H1 (cell line): ENCODE data around the gene LBR. TPM values are rescaled to one million over a fixed set of nuclear protein-coding genes. Genes with fewer than 3 reads are reported as not detected.
A peak's percentile ranks its signal among the peaks of the same experiment; 100 is the strongest.

Experiments
- CTCF ChIA-PET: fragments of 300-600 bp; sonication (Branson Sonifier 250); formaldehyde crosslinking; loops from one replicate; lab custom pipeline; 2021; ENCODE audit not compliant: partially characterized antibody; lab: Charles Lee
- POLR2A ChIA-PET: fragments of 300-600 bp; sonication (Branson Sonifier 250); formaldehyde crosslinking; loops from one replicate; lab custom pipeline; 2021; ENCODE audit warnings: inconsistent platforms; ENCODE audit not compliant: partially characterized antibody; lab: Charles Lee
- DNase-seq, 2 experiments: peaks; one replicate each; pipeline versions ENCODE4 v3.0.0 to v3.0.0-alpha.2; 2010 to 2022; ENCODE audit warnings: low spot score in 2 of 2, low read depth in 1 of 2, mixed read lengths in 1 of 2
- FAIRE-seq: peaks from 2 replicates; lab custom pipeline; 2011; peaks lifted over from hg19 to GRCh38; lab: Jason Lieb, UNC
- H2AFZ ChIP-seq: 2 replicates; pipeline ENCODE4 v1.8.1; 2012; ENCODE audit warnings: low read length, inconsistent platforms
- H2AK5ac ChIP-seq: 2 replicates; pipeline ENCODE4 v1.6.1; 2013; ENCODE audit warnings: low read depth, low read length
- H2BK120ac ChIP-seq: replicated peaks from 2 replicates; pipeline ENCODE3; 2013; ENCODE audit warnings: low read depth, low read length, inconsistent platforms
- H2BK12ac ChIP-seq: 2 replicates; pipeline ENCODE4 v1.6.1; 2013; ENCODE audit warnings: low read depth, low read length
- H2BK15ac ChIP-seq: 2 replicates; pipeline ENCODE4 v1.6.1; 2013; ENCODE audit warnings: low read length
- H2BK20ac ChIP-seq: 2 replicates; pipeline ENCODE4 v1.6.1; 2013; ENCODE audit warnings: low read length
- H2BK5ac ChIP-seq: 2 replicates; pipeline ENCODE4 v1.6.1; 2013; ENCODE audit warnings: low read depth, low read length
- H3K14ac ChIP-seq: 2 replicates; pipeline ENCODE4 v1.6.1; 2013; ENCODE audit warnings: inconsistent platforms; ENCODE audit not compliant: insufficient read length
- H3K18ac ChIP-seq: 2 replicates; pipeline ENCODE4 v1.6.1; 2013; ENCODE audit warnings: low read length; ENCODE audit errors: extremely low read depth
- H3K23ac ChIP-seq: 2 replicates; pipeline ENCODE4 v1.6.1; 2013; ENCODE audit warnings: inconsistent platforms; ENCODE audit not compliant: insufficient read length
- H3K23me2 ChIP-seq: 2 replicates; pipeline ENCODE4 v1.6.1; 2013; ENCODE audit warnings: low read depth, low read length
- H3K27ac ChIP-seq: 2 replicates; pipeline ENCODE4 v1.6.1; 2011; ENCODE audit warnings: low read depth, low read length, inconsistent platforms
- H3K27me3 ChIP-seq, 4 experiments: replicated peaks in 1 of 4; 1 replicate in 1 of 4; 2 replicates in 3 of 4; pipeline versions ENCODE4 v1.6.1 to v1.8.1; 2011 to 2013; ENCODE audit warnings: low read length in 3 of 4, mild to moderate bottlenecking in 3 of 4, inconsistent platforms in 2 of 4, mixed read lengths in 2 of 4, moderate library complexity in 1 of 4; ENCODE audit not compliant: control insufficient read depth in 3 of 4, insufficient read depth in 3 of 4; ENCODE audit errors: extremely low read depth in 1 of 4
- H3K36me3 ChIP-seq, 4 experiments: 2 replicates each; pipeline versions ENCODE4 v1.6.1 to v1.8.1; 2011 to 2013; ENCODE audit warnings: mild to moderate bottlenecking in 4 of 4, low read length in 3 of 4, moderate library complexity in 2 of 4, control low read depth in 1 of 4, inconsistent platforms in 1 of 4; ENCODE audit not compliant: insufficient read depth in 4 of 4, control insufficient read depth in 2 of 4
- H3K4ac ChIP-seq: replicated peaks from 2 replicates; pipeline ENCODE3; 2013; ENCODE audit warnings: low read length, low read depth, mixed read lengths, inconsistent platforms; ENCODE audit not compliant: insufficient read length
- H3K4me1 ChIP-seq, 4 experiments: replicated peaks in 1 of 4; 1 replicate in 1 of 4; 2 replicates in 3 of 4; pipeline versions ENCODE4 v1.6.1 to v1.8.1; 2011 to 2013; ENCODE audit warnings: low read length in 3 of 4, inconsistent platforms in 2 of 4, mixed read lengths in 1 of 4; ENCODE audit not compliant: insufficient read depth in 4 of 4, control insufficient read depth in 3 of 4
- H3K4me2 ChIP-seq, 2 experiments: 2 replicates each; pipeline versions ENCODE4 v1.6.1 to v1.8.1; 2011 to 2013; ENCODE audit warnings: low read depth in 2 of 2, low read length in 2 of 2, control low read depth in 1 of 2, inconsistent platforms in 1 of 2, mild to moderate bottlenecking in 1 of 2; ENCODE audit not compliant: insufficient read depth in 1 of 2
- H3K4me3 ChIP-seq, 4 experiments: fragments of 200-600, 300-600 bp in 1 of 4; sonication (generic), shearing (Covaris generic), sonication (Bioruptor Twin) in 1 of 4; 2 replicates each; pipeline versions ENCODE4 v1.5.1 to v1.8.1; 2011 to 2016; ENCODE audit warnings: low read length in 4 of 4, low read depth in 3 of 4, control low read depth in 2 of 4, inconsistent platforms in 2 of 4, mild to moderate bottlenecking in 2 of 4, mixed read lengths in 1 of 4, moderate library complexity in 1 of 4; ENCODE audit not compliant: insufficient read depth in 2 of 4; ENCODE audit errors: extremely low read depth in 1 of 4
- H3K56ac ChIP-seq: replicated peaks from 2 replicates; pipeline ENCODE3; 2013; ENCODE audit warnings: low read depth, mild to moderate bottlenecking, mixed read lengths, low read length, inconsistent platforms; ENCODE audit not compliant: insufficient read length
- H3K79me1 ChIP-seq: 2 replicates; pipeline ENCODE4 v1.6.1; 2013; ENCODE audit warnings: low read depth, low read length, control low read depth
- H3K79me2 ChIP-seq, 2 experiments: 2 replicates each; pipeline versions ENCODE4 v1.6.1 to v1.8.1; 2012 to 2013; ENCODE audit warnings: low read length in 2 of 2, mild to moderate bottlenecking in 2 of 2, inconsistent platforms in 1 of 2; ENCODE audit not compliant: insufficient read depth in 2 of 2, control insufficient read depth in 1 of 2
- H3K9ac ChIP-seq, 4 experiments: replicated peaks in 1 of 4; 1 replicate in 1 of 4; 2 replicates in 3 of 4; pipeline versions ENCODE4 v1.6.1 to v1.8.1; 2011 to 2013; ENCODE audit warnings: low read depth in 3 of 4, low read length in 3 of 4, control low read depth in 2 of 4, mild to moderate bottlenecking in 2 of 4, moderate library complexity in 2 of 4, inconsistent platforms in 1 of 4; ENCODE audit errors: extremely low read depth in 1 of 4
- H3K9me3 ChIP-seq, 2 experiments: 2 replicates each; pipeline versions ENCODE4 v1.6.1 to v1.8.1; 2012 to 2013; ENCODE audit warnings: mild to moderate bottlenecking in 2 of 2, moderate library complexity in 2 of 2, control low read depth in 1 of 2, inconsistent platforms in 1 of 2, low read depth in 1 of 2, low read length in 1 of 2, mixed read lengths in 1 of 2; ENCODE audit not compliant: insufficient read depth in 2 of 2
- H4K20me1 ChIP-seq, 2 experiments: replicated peaks in 1 of 2; 2 replicates each; pipeline versions ENCODE3 to v1.8.1; 2011 to 2013; ENCODE audit warnings: inconsistent platforms in 2 of 2, low read length in 2 of 2, mild to moderate bottlenecking in 1 of 2; ENCODE audit not compliant: insufficient read depth in 2 of 2, control insufficient read depth in 1 of 2
- H4K5ac ChIP-seq: 2 replicates; pipeline ENCODE4 v1.6.1; 2013; ENCODE audit warnings: low read length, low read depth, mixed read lengths, inconsistent platforms; ENCODE audit not compliant: insufficient read length
- H4K8ac ChIP-seq: 2 replicates; pipeline ENCODE4 v1.8.0; 2013; ENCODE audit warnings: mild to moderate bottlenecking, moderate library complexity, low read length, inconsistent platforms; ENCODE audit not compliant: insufficient read depth; ENCODE audit errors: extremely low read depth
- H4K91ac ChIP-seq: replicated peaks from 2 replicates; pipeline ENCODE3; 2013; ENCODE audit warnings: low read length, mixed read lengths, inconsistent platforms; ENCODE audit not compliant: insufficient read length
- ASH2L ChIP-seq: fragments of 200-600, 300-600 bp; sonication (generic); IDR thresholded peaks from one replicate; pipeline ENCODE4 v1.7.1; 2017; ENCODE audit warnings: low read length
- GABPA ChIP-seq: IDR thresholded peaks from 2 replicates; pipeline ENCODE4 v1.6.1; 2011; ENCODE audit warnings: mild to moderate bottlenecking, low read length, moderate library complexity, borderline replicate concordance; ENCODE audit not compliant: insufficient read depth
- GTF2F1 ChIP-seq: IDR thresholded peaks from 2 replicates; pipeline ENCODE4 v1.6.1; 2012; ENCODE audit warnings: low read depth, low read length, improper control_type of control experiment, borderline replicate concordance
- HDAC6 ChIP-seq: IDR thresholded peaks from one replicate; pipeline ENCODE4 v1.7.1; 2012; ENCODE audit warnings: low read depth, mild to moderate bottlenecking, inconsistent platforms, low read length, moderate library complexity
- KDM4A ChIP-seq: IDR thresholded peaks from one replicate; pipeline ENCODE4 v1.7.1; 2012; ENCODE audit warnings: low read depth, mild to moderate bottlenecking, moderate library complexity, low read length, inconsistent platforms; ENCODE audit not compliant: severe bottlenecking
- NANOG ChIP-seq: IDR thresholded peaks from 2 replicates; pipeline ENCODE4 v1.6.1; 2011; ENCODE audit warnings: low read length, low read depth, mild to moderate bottlenecking, inconsistent platforms; ENCODE audit not compliant: insufficient read depth, poor library complexity, severe bottlenecking
- POU5F1 ChIP-seq: IDR thresholded peaks from 2 replicates; pipeline ENCODE4 v1.6.1; 2011; ENCODE audit warnings: low read depth, mild to moderate bottlenecking, low read length, moderate library complexity
- RAD21 ChIP-seq, 2 experiments: IDR thresholded peaks in 1 of 2; conservative IDR thresholded peaks in 1 of 2; 2 replicates each; pipeline ENCODE4 v1.6.1; 2011; ENCODE audit warnings: low read depth in 2 of 2, low read length in 2 of 2, improper control_type of control experiment in 1 of 2, inconsistent platforms in 1 of 2, mild to moderate bottlenecking in 1 of 2, moderate library complexity in 1 of 2
- SIN3A ChIP-seq, 2 experiments: IDR thresholded peaks in 1 of 2; conservative IDR thresholded peaks in 1 of 2; 2 replicates each; pipeline ENCODE4 v1.6.1; 2011 to 2012; ENCODE audit warnings: low read length in 2 of 2, improper control_type of control experiment in 1 of 2, low read depth in 1 of 2, mild to moderate bottlenecking in 1 of 2
- SIRT6 ChIP-seq: IDR thresholded peaks from one replicate; pipeline ENCODE4 v1.7.1; 2012; ENCODE audit warnings: low read length, inconsistent platforms
- SIX5 ChIP-seq: IDR thresholded peaks from 2 replicates; pipeline ENCODE4 v1.6.1; 2011; ENCODE audit warnings: mild to moderate bottlenecking, low read depth, low read length
- SP4 ChIP-seq: IDR thresholded peaks from 2 replicates; pipeline ENCODE4 v1.6.1; 2012; ENCODE audit warnings: low read length, inconsistent platforms
- SUZ12 ChIP-seq: fragments of 200-600 bp; sonication (generic); IDR thresholded peaks from 2 replicates; pipeline ENCODE4 v1.6.1; 2012; ENCODE audit warnings: mild to moderate bottlenecking, inconsistent platforms, low read length, moderate library complexity, mixed read lengths
- ZNF274 ChIP-seq: IDR thresholded peaks from 2 replicates; pipeline ENCODE4 v1.7.0; 2012; ENCODE audit warnings: low read length, borderline replicate concordance; ENCODE audit errors: extremely low read depth
- whole genome bisulfite sequencing, 2 experiments: shearing (Covaris generic) in 1 of 2; methylation state at CpG; one replicate each; pipeline versions ENCODE4 v1.1.6 to v1.1.7; 2013 to 2015; ENCODE audit warnings: low lambda C conversion rate in 2 of 2, mixed read lengths in 2 of 2, inconsistent platforms in 1 of 2, low coverage in 1 of 2, missing lambda C conversion rate in 1 of 2; ENCODE audit not compliant: insufficient replicate concordance in 2 of 2, insufficient coverage in 1 of 2, insufficient read length in 1 of 2; ENCODE audit errors: extremely low coverage in 1 of 2, missing lambda C conversion rate in 1 of 2; 5-methylcytosine and 5-hydroxymethylcytosine counted together
- polyA plus RNA-seq, 7 experiments: library from polyadenylated mRNA; depleted of rRNA in 3 of 7; stranded (reverse) in 5 of 7; unstranded in 2 of 7; fragments of >200 nt in 5 of 7; fragments of 200-250 nt in 2 of 7; gene quantifications; 1 replicate in 5 of 7; 2 replicates in 1 of 7; 4 replicates in 1 of 7; pipeline versions ENCODE4 v1.2.1 to v1.2.3, GENCODE V29; 2011 to 2013; ENCODE audit warnings: missing spikeins in 2 of 7, mixed read lengths in 2 of 7
- total RNA-seq: library from RNA; stranded (reverse); fragmentation: NEBNext Ultra II Directional; extraction: Animal tissue kit (Norgen Biotek cat#: 25700); gene quantifications from 2 replicates; pipeline ENCODE4 v1.2.1, GENCODE V29; 2021

LBR gene
- total and polyA plus RNA-seq, 2 of the 8 experiments (the other 6 are each of a cell fraction or from before 2014, with no cell fraction given) = 32.1 to 89.8 TPM

DNA sequence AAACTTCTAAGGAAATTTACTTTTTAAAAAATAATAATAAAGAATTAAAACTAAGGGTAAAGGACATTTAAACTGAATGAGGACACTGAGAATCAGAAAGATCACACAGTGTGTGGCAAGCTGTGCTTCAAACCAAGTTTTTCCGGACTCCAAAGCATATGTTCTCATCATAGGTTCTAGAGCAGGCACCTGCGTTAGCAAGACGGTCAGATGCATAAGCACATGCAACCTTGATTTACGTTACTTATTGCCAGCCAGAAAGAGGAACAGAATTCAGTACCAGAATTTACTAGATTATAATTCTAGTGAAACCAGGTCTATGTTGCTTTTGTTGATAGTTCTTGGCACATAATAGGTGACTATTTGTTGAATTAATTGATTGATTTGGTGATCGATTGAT is 6.2 kb upstream of the LBR start:
- H2AK5ac ChIP-seq = no peak overlapping the region
- H3K79me2 ChIP-seq = no peaks in the 10 kb centered on the region
- H3K4me2 ChIP-seq = no peak overlapping the region
- CTCF ChIA-PET = interaction anchor here (0.7 to 2.7 kb wide), 3 partner anchors 7 to 136 kb away, joined by 3 to 16 read pairs (median 4); no protein-coding TSS in a partner anchor
- no peak overlapping the region for H4K91ac ChIP-seq
- H3K9me3 ChIP-seq = peaks cover 0 to 10% of the 10 kb centered on the region in 2 experiments; a peak in 3 of 4 replicates
- no peak overlapping the region for H2BK120ac ChIP-seq
- no peaks in the 10 kb centered on the region for H3K27me3 ChIP-seq
- H2AFZ ChIP-seq = no peak overlapping the region
- H3K9ac ChIP-seq = 0 out of 7 replicates have a peak overlapping the region, but pooled peaks of 1 of the 4 experiments have one; percentile 2
- 0 out of 8 replicates have a peak, but pooled peaks cover 0 to 5% (median 0%) of the 10 kb centered on the region in 4 experiments for H3K36me3 ChIP-seq
- POLR2A ChIA-PET = no interaction called here
- no peak overlapping the region for H4K5ac ChIP-seq
- no peaks in the 10 kb centered on the region for H4K20me1 ChIP-seq
- H3K4me1 ChIP-seq = peaks cover 0 to 3% (median under 1%) of the 10 kb centered on the region in 4 experiments; a peak in 3 of 7 replicates
- H3K4ac ChIP-seq = no peak overlapping the region
- no peak overlapping the region for H3K56ac ChIP-seq
- H2BK15ac ChIP-seq = no peak overlapping the region
- H3K23ac ChIP-seq = no peak overlapping the region
- H4K8ac ChIP-seq = no peak overlapping the region
- DNase-seq (no peak), FAIRE-seq (no peak)
- H2BK12ac ChIP-seq = no peak overlapping the region
- no peak overlapping the region for H3K18ac ChIP-seq
- no peaks in the 10 kb centered on the region for H3K23me2 ChIP-seq
- no peaks in the 10 kb centered on the region for H3K79me1 ChIP-seq
- no peak overlapping the region for H3K27ac ChIP-seq
- no peak overlapping the region for H2BK5ac ChIP-seq
- no peak overlapping the region for H2BK20ac ChIP-seq
- H3K4me3 ChIP-seq = no peak overlapping the region
- WGBS, 2 experiments = 91 to 100% methylated on average over 1 to 5 of the region's 5 CpGs
- no peak overlapping the region for H3K14ac ChIP-seq
- no peak for TF ChIP-seq RAD21 (IDR thresholded peaks at IDR 0.05 in 1 of 2, conservative IDR thresholded peaks at IDR 0.05 in 1 of 2; ENCODE audit: low read depth in 2 of 2, low read length in 2 of 2)
- no peak for TF ChIP-seq ASH2L
- TF ChIP-seq GABPA = no peak
- no peak for TF ChIP-seq NANOG
- no peak for TF ChIP-seq GTF2F1
- no peak for TF ChIP-seq KDM4A
- no peak for TF ChIP-seq SIRT6
- TF ChIP-seq SP4 = no peak
- TF ChIP-seq HDAC6 = no peak
- TF ChIP-seq SIN3A (conservative IDR thresholded peaks at IDR 0.05 in 1 of 2, IDR thresholded peaks at IDR 0.05 in 1 of 2; ENCODE audit: low read depth in 1 of 2, low read length in 2 of 2) = no peak
- no peak for TF ChIP-seq POU5F1
- no peak for TF ChIP-seq SIX5
- no peak for TF ChIP-seq ZNF274
- TF ChIP-seq SUZ12 = no peak
